WI38 (cell line): ENCODE measurements around the gene FCMR.
A peak's percentile ranks its signal among the peaks of the same experiment; 100 is the strongest.
"Not testable (repeated sequence)": the region's sequence is repeated elsewhere in the genome, so short reads cannot be mapped to it uniquely, and the experiment has no call there.

Experiments
- H3K4me3 ChIP-seq: 2 replicates; pipeline ENCODE4 v1.5.1; 2011; ENCODE audit warnings: low read depth, mild to moderate bottlenecking, control low read depth, low read length
- TF ChIP-seq, protein P1 (sequence below): IDR thresholded peaks from 2 replicates; pipeline ENCODE4 v1.5.1; 2012; ENCODE audit warnings: low read depth, mild to moderate bottlenecking, control low read depth, low read length

Gene FCMR

DNA sequence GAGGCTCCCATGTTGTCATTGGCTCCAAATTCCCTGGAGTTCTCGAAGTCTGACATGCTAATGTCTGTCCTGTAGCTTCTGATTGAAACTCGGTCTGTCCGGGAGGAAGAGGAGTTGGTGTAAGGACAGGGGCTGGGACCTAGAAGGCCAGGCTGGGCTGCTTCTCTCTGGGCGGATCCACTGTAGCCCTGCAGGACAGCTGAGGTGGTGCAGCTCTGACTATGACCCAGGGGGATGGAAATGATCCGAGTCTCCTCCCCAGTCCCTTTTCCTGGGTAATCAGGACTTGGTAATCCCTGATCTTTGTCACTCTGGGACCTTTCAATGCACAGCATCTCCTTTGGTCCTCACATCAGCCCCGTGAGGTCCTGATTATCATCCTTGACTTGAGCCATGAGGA lies 10.0 kb upstream of the FCMR start:
- TF ChIP-seq, protein P1, sequence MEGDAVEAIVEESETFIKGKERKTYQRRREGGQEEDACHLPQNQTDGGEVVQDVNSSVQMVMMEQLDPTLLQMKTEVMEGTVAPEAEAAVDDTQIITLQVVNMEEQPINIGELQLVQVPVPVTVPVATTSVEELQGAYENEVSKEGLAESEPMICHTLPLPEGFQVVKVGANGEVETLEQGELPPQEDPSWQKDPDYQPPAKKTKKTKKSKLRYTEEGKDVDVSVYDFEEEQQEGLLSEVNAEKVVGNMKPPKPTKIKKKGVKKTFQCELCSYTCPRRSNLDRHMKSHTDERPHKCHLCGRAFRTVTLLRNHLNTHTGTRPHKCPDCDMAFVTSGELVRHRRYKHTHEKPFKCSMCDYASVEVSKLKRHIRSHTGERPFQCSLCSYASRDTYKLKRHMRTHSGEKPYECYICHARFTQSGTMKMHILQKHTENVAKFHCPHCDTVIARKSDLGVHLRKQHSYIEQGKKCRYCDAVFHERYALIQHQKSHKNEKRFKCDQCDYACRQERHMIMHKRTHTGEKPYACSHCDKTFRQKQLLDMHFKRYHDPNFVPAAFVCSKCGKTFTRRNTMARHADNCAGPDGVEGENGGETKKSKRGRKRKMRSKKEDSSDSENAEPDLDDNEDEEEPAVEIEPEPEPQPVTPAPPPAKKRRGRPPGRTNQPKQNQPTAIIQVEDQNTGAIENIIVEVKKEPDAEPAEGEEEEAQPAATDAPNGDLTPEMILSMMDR, result 0 out of 2 replicates have a peak, but pooled peaks have one; percentile 2
- H3K4me3 ChIP-seq, result no peak overlapping the region

DNA sequence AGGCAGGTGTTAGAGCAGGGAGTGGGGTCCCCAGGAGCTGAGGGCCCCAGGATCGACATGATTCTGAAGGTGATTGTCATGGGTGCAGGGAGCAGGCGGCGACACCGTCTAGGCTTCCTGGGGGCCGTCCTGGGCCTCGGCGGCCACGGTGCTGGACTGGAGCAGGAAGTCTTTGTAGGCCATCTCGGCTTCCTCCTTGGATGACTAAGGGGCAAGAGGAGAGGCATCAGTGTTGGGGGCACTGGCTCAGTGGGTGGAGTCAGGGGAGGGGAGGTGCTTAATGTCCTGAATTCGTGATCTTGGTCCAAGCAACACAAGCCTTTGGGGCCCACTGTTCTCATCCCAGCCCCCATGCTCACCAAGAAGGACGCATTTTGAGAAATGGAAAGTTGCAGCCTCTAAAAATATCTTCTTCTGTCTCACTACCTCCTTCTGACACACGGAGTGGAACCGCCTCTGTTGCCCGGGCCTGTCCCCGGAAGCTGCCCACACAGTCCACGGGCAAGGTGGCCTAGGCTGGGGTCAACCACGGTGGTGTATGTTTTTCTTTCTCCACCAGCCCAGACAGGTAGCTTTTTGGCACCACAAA lies 8.6 kb upstream of the FCMR start:
- TF ChIP-seq, protein P1, result no peak

DNA sequence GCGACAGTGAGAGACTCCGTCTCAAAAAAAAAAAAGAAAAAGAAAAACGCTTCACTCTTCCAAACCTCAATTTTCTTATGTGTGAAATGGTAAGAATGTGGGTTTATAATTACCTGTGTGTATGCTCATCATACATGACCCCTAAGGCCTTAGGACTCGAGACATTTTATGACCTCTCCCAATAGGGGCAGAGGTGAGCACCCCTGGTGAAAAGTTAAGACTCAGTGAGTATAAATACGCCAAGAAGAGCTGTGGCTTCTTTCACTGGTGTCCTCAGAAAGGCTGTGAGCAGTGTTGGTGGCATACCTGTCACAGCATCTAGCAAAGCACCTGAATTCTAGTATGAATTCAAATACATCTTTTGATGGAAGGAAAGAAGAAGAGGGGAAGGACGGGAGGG lies 7.8 kb upstream of the FCMR start:
- H3K4me3 ChIP-seq, result no peak overlapping the region
- TF ChIP-seq, protein P1, result no peak

More for the DNA sequence above, 8.6 kb upstream of the FCMR start:
- no peak overlapping the region for H3K4me3 ChIP-seq

DNA sequence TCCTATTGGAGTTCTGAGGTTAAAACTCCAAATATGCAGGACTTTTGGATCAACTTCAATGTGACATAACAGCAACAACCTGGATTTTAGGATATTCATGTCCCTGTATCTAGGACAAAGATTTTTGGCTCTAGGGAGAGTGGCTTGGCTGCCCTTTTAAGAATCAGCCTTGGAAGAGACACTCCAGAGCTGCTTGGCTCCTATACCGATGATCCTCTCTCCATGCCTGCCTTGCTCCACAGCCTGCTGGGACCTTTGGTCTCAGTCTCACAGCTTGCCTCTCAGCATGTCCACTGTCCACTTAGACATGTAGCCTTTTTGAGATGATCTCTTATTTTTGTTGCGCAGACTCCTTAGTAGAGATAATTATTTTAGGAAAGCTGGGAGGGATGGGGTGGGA lies 4.5 kb upstream of the FCMR start:
- TF ChIP-seq, protein P1, result no peak

DNA sequence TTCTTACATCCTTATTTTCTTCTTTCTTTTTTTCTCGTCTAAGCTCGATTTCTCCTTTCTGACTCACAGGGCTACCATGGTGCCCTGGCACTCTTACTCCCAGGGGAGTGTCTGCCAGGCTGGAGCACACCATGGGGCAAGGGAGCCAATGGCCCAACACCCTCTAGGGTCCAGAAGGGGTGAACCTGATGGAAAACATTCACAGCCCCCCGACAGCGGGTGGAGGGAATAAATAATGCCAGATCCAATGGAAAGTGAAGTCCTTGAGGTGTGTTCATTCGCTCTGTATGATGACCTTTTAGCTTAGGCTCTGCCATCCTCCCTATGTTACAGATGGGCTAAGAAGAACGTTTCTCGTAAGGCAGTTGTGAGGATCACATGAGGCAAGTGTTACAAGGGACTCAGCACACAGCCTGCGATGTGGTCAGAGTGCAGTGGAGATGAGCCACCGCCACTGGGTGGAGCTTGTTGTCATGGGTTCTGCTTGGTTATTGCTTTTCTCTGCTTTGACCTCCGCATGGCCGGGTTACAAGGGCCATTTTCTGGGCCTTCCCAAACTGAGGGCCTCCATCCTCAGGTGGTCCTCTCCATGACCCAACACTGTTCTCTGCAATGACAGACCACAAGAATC lies 3.5 kb upstream of the FCMR start:
- no peak overlapping the region for H3K4me3 ChIP-seq
- TF ChIP-seq, protein P1, result no peak

More for the DNA sequence above, 4.5 kb upstream of the FCMR start:
- no peak overlapping the region for H3K4me3 ChIP-seq

DNA sequence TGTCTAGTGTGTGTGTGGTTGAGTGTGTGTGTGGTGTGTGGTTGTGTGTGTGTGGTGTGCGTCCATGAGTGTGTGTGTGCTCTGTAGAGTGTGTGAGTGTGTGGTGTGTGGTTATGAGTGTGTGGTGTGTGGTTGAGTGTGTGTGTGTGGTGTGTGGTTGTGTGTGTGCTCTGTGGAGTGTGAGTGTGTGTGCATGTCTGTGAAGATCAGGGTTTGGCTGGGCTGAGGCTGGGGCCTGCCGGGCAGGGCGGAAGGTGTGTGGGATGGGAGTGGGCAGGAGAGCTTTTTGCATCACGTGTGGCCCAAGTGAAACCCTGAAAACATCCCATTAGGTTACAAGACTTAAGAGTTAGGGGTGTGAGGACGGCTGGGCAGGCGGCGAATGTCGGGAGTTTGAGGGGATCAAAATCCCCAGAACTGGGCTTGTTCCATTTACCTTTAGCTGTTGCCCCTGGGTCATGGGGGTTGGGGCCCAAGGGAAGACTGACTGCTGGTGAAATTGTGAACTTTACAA lies 2.9 kb upstream of the FCMR start:
- TF ChIP-seq, protein P1, result no peak
- no peak overlapping the region for H3K4me3 ChIP-seq

DNA sequence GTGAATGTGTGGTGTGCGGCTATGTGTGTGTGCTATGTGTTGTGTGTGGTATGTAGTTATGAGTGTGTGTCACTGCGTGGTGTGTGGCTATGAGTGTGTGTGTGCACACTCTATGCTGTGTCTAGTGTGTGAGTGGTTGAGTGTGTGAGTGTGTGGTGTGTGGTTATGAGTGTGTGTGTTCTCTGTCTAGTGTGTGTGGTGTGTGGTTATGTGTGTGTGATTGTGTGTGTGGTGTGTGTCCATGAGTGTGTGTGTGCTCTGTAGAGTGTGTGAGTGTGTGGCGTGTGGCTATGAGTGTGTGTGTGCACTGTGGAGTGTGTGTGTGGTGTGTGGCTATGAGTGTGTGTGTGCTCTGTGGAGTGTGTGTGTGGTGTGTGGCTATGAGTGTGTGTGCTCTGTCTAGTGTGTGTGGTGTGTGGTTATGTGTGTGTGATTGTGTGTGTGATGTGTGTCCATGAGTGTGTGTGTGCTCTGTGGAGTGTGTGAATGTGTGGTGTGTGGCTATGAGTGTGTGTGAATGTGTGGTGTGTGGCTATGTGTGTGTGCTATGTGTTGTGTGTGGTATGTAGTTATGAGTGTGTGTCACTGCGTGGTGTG lies 2.3 kb upstream of the FCMR start:
- H3K4me3 ChIP-seq, result not testable (repeated sequence)
